DOHH2 (cell line): ENCODE measurements around the gene HIC2.
"Not testable (repeated sequence)": the region's sequence is repeated elsewhere in the genome, so short reads cannot be mapped to it uniquely, and the experiment has no call there.

Experiments
- H3F3A ChIP-seq: fragments of 200-600 bp; sonication (generic), shearing (Covaris generic); 2 replicates; pipeline ENCODE4 v1.6.0; 2016; ENCODE audit warnings: antibody characterized with exemption, mild to moderate bottlenecking; ENCODE audit not compliant: control insufficient read depth, insufficient read depth
- H3K27ac ChIP-seq: fragments of 200-600 bp; sonication (generic); 2 replicates; pipeline ENCODE4 v1.5.1; 2014; ENCODE audit warnings: low read depth, mild to moderate bottlenecking, low read length, moderate library complexity
- H3K27me3 ChIP-seq: fragments of 200-600 bp; sonication (generic); 2 replicates; pipeline ENCODE4 v1.6.1; 2014; ENCODE audit warnings: mild to moderate bottlenecking, low read length, mixed read lengths; ENCODE audit not compliant: control insufficient read depth
- H3K36me3 ChIP-seq: fragments of 200-600 bp; sonication (generic); 2 replicates; pipeline ENCODE4 v1.6.1; 2014; ENCODE audit warnings: mild to moderate bottlenecking, low read length, moderate library complexity, mixed read lengths; ENCODE audit not compliant: control insufficient read depth
- H3K4me1 ChIP-seq: fragments of 200-600 bp; sonication (generic); 2 replicates; pipeline ENCODE4 v1.6.1; 2014; ENCODE audit warnings: mild to moderate bottlenecking, low read length, mixed read lengths; ENCODE audit not compliant: control insufficient read depth
- H3K4me2 ChIP-seq: fragments of 200-600 bp; sonication (generic); 2 replicates; pipeline ENCODE4 v1.6.0; 2014; ENCODE audit warnings: mild to moderate bottlenecking, low read length, moderate library complexity
- H3K4me3 ChIP-seq: fragments of 200-600 bp; sonication (generic); 2 replicates; pipeline ENCODE4 v1.5.1; 2014; ENCODE audit warnings: mild to moderate bottlenecking, low read length, mixed read lengths
- H3K79me2 ChIP-seq: fragments of 200-600 bp; sonication (generic); 2 replicates; pipeline ENCODE4 v1.6.1; 2014; ENCODE audit warnings: mild to moderate bottlenecking, low read length, mixed read lengths; ENCODE audit not compliant: control insufficient read depth
- H3K9me2 ChIP-seq: fragments of 200-600 bp; sonication (generic); replicated peaks from 2 replicates; pipeline ENCODE4 v1.6.1; 2014; ENCODE audit warnings: mild to moderate bottlenecking, low read length, mixed read lengths; ENCODE audit not compliant: control insufficient read depth
- H3K9me3 ChIP-seq: fragments of 200-600 bp; sonication (generic); 2 replicates; pipeline ENCODE4 v1.6.1; 2014; ENCODE audit warnings: antibody characterized with exemption, low read length, mixed read lengths; ENCODE audit not compliant: control insufficient read depth, insufficient read depth
- H4K20me1 ChIP-seq: fragments of 200-600 bp; sonication (generic); 2 replicates; pipeline ENCODE4 v1.6.0; 2014; ENCODE audit warnings: low read depth, mild to moderate bottlenecking, antibody characterized with exemption, low read length, moderate library complexity; ENCODE audit not compliant: control insufficient read depth, insufficient read depth

The HIC2 gene

GRCh38 chr22:21473664-21474063, 56.5 kb downstream of the HIC2 start:
- not testable (repeated sequence) for H3K27me3 ChIP-seq, H3K9me2 ChIP-seq, H3K4me2 ChIP-seq, H3K79me2 ChIP-seq, H3K9me3 ChIP-seq, H3K27ac ChIP-seq, H3K4me1 ChIP-seq, H3K4me3 ChIP-seq, H3F3A ChIP-seq, H3K36me3 ChIP-seq, H4K20me1 ChIP-seq

DNA sequence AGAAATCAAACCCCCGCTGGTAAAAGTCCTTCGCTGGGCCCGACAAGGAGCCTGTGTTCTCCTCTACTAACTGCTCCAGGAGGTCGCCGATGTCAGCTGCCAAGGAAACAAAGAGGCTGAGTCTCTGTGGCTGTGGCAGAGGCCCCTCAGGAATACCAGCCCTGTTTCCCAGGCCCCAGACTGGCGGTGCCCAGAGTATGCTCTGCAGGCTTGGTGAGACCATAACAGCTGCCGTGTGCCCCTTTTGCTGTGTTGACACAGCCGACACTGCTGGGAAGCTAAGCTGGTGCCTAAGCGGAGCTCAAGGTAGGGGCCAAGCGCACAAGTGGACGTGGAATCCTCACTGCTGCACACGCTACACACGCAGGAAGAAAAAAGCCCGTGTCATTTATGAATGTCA, 66.9 kb downstream of the HIC2 start:
- H3K4me2 ChIP-seq, H3F3A ChIP-seq, H3K9me2 ChIP-seq, H3K27me3 ChIP-seq, H3K27ac ChIP-seq, H3K36me3 ChIP-seq, H3K4me1 ChIP-seq, H4K20me1 ChIP-seq, H3K4me3 ChIP-seq, H3K79me2 ChIP-seq, H3K9me3 ChIP-seq: not testable (repeated sequence)

- H3K4me2 ChIP-seq, H3K9me3 ChIP-seq, H3K4me3 ChIP-seq, H3K27me3 ChIP-seq, H3F3A ChIP-seq, H3K4me1 ChIP-seq, H3K79me2 ChIP-seq, H3K27ac ChIP-seq, H3K9me2 ChIP-seq, H3K36me3 ChIP-seq, H4K20me1 ChIP-seq: not testable (repeated sequence)
Observed at GRCh38 chr22:21487723-21488122, 70.6 kb downstream of the HIC2 start.

DNA sequence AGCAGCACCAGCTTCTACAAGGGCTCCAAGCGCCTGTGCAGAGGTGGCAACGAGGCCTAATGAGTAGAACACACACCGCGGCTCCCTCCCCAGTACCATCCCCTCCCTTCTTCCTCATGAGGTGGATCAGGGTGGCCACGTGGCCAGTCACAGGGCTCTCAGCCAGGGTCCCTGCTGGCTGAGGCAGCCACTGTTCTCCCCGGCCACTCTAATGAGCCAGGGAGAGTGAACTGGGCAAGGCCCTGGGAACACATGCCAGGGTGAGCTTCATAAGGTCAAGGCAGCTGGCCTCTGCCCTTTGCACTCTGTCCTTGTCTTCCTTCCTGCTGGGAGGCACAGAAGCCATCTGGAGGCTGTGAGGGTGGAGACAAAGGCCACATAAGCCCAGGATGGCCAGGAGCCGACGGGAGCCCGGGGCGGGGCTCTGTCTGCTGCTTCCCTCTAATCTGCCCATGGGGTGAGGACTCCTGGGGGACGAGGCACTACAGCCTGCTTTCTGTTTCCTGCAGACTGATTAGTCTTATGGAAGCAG, 72.0 kb downstream of the HIC2 start:
- not testable (repeated sequence) for H4K20me1 ChIP-seq, H3K27ac ChIP-seq, H3K9me2 ChIP-seq, H3K4me1 ChIP-seq, H3K4me2 ChIP-seq, H3K27me3 ChIP-seq, H3K79me2 ChIP-seq, H3K9me3 ChIP-seq, H3K36me3 ChIP-seq, H3K4me3 ChIP-seq, H3F3A ChIP-seq

DNA sequence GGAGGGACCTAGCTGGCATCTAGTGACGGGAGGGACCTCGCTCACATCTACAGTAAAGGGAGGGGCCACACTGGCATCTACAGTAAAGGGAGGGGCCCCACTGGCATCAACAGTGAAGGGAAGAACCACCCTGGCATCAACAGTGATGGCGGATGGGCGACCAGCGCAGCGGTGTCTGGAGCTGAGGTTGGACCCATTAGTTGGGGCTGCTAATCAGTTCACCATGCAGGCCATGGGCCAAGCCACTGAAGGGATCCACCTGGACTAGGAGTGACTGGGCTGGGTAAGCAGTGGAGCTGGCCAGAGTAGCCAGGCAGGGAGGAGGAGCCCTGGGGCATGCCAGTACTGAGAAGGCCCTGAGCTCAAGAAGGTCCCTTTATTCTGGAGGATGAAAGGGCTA, 73.4 kb downstream of the HIC2 start:
- H3K27ac ChIP-seq, H3K9me2 ChIP-seq, H3K4me2 ChIP-seq, H4K20me1 ChIP-seq, H3K79me2 ChIP-seq, H3F3A ChIP-seq, H3K4me3 ChIP-seq, H3K27me3 ChIP-seq, H3K9me3 ChIP-seq, H3K4me1 ChIP-seq, H3K36me3 ChIP-seq: not testable (repeated sequence)

GRCh38 chr22:21492271-21492670, 75.1 kb downstream of the HIC2 start:
- not testable (repeated sequence) for H3K79me2 ChIP-seq, H3K9me2 ChIP-seq, H3K4me3 ChIP-seq, H3K9me3 ChIP-seq, H3F3A ChIP-seq, H3K4me2 ChIP-seq, H3K27ac ChIP-seq, H3K36me3 ChIP-seq, H3K4me1 ChIP-seq, H3K27me3 ChIP-seq, H4K20me1 ChIP-seq

- H3K9me3 ChIP-seq, H3K36me3 ChIP-seq, H3K9me2 ChIP-seq, H3F3A ChIP-seq, H3K4me1 ChIP-seq, H3K27me3 ChIP-seq, H3K79me2 ChIP-seq, H3K4me2 ChIP-seq, H3K27ac ChIP-seq, H4K20me1 ChIP-seq, H3K4me3 ChIP-seq: not testable (repeated sequence)
Observed at GRCh38 chr22:21493789-21494782, 76.9 kb downstream of the HIC2 start.

GRCh38 chr22:21497984-21498383, 80.8 kb downstream of the HIC2 start:
- H3K27ac ChIP-seq, H4K20me1 ChIP-seq, H3K4me1 ChIP-seq, H3K9me3 ChIP-seq, H3K9me2 ChIP-seq, H3K4me2 ChIP-seq, H3K36me3 ChIP-seq, H3K79me2 ChIP-seq, H3K4me3 ChIP-seq, H3F3A ChIP-seq, H3K27me3 ChIP-seq: not testable (repeated sequence)
